HL-60 (cell line): ENCODE results near the gene USP40.

ENCODE experiments used
- POLR2AphosphoS5 ChIP-seq: IDR thresholded peaks from 2 replicates; pipeline ENCODE4 v1.6.1; 2012; ENCODE audit warnings: low read depth
- SPI1 ChIP-seq: IDR thresholded peaks from 2 replicates; pipeline ENCODE4 v1.6.1; 2012; ENCODE audit warnings: low read depth, mild to moderate bottlenecking, borderline replicate concordance
- TF ChIP-seq, protein P1 (sequence below): IDR thresholded peaks from one replicate; pipeline ENCODE4 v1.5.1; 2011; ENCODE audit warnings: low read length, control low read depth, inconsistent platforms; ENCODE audit not compliant: insufficient read depth
- TF ChIP-seq, protein P2 (sequence below): IDR thresholded peaks from 2 replicates; pipeline ENCODE4 v1.6.1; 2012; ENCODE audit warnings: low read depth; ENCODE audit not compliant: insufficient replicate concordance

DNA sequence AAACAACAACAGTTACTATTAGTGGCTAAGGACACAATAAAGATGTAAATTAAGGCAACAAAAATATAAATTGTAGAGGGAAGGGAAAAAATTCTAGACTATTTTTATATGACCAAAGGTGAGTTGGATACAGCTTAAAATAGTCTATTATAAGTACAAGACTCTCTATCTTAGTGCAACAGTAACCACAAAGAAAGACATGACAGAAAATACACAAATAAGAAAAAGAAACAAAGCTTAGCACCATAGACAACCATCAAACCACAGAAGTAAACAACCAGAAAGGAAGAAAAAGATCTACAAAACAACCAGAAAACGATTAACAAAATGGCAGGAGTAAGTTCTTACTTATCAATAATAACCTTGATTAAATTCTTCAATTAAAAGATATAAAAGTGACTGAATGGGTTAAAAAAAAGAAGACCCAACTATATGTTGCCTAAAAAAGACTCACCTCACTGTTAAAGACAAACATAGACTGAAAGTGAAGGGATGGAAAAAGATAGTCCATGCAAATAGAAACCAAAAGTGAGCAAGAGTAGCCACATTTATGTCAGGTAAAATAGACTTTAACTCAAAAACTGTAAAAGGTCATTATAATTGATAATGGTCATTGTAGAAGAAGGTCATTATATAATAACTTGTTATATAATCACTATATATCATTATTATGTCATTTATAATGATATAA, 62.5 kb downstream of the USP40 start:
- TF ChIP-seq, protein P1, sequence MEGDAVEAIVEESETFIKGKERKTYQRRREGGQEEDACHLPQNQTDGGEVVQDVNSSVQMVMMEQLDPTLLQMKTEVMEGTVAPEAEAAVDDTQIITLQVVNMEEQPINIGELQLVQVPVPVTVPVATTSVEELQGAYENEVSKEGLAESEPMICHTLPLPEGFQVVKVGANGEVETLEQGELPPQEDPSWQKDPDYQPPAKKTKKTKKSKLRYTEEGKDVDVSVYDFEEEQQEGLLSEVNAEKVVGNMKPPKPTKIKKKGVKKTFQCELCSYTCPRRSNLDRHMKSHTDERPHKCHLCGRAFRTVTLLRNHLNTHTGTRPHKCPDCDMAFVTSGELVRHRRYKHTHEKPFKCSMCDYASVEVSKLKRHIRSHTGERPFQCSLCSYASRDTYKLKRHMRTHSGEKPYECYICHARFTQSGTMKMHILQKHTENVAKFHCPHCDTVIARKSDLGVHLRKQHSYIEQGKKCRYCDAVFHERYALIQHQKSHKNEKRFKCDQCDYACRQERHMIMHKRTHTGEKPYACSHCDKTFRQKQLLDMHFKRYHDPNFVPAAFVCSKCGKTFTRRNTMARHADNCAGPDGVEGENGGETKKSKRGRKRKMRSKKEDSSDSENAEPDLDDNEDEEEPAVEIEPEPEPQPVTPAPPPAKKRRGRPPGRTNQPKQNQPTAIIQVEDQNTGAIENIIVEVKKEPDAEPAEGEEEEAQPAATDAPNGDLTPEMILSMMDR: no peak
- TF ChIP-seq POLR2AphosphoS5 (no peak), SPI1 (no peak)
- TF ChIP-seq, protein P2, sequence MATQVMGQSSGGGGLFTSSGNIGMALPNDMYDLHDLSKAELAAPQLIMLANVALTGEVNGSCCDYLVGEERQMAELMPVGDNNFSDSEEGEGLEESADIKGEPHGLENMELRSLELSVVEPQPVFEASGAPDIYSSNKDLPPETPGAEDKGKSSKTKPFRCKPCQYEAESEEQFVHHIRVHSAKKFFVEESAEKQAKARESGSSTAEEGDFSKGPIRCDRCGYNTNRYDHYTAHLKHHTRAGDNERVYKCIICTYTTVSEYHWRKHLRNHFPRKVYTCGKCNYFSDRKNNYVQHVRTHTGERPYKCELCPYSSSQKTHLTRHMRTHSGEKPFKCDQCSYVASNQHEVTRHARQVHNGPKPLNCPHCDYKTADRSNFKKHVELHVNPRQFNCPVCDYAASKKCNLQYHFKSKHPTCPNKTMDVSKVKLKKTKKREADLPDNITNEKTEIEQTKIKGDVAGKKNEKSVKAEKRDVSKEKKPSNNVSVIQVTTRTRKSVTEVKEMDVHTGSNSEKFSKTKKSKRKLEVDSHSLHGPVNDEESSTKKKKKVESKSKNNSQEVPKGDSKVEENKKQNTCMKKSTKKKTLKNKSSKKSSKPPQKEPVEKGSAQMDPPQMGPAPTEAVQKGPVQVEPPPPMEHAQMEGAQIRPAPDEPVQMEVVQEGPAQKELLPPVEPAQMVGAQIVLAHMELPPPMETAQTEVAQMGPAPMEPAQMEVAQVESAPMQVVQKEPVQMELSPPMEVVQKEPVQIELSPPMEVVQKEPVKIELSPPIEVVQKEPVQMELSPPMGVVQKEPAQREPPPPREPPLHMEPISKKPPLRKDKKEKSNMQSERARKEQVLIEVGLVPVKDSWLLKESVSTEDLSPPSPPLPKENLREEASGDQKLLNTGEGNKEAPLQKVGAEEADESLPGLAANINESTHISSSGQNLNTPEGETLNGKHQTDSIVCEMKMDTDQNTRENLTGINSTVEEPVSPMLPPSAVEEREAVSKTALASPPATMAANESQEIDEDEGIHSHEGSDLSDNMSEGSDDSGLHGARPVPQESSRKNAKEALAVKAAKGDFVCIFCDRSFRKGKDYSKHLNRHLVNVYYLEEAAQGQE: no peak
